NCI-H226 (cell line): ENCODE results near the gene SWT1.

Experiments used
- DNase-seq: peaks from one replicate; pipeline ENCODE4 v3.0.0-alpha.2; 2015

The SWT1 gene, protein sequence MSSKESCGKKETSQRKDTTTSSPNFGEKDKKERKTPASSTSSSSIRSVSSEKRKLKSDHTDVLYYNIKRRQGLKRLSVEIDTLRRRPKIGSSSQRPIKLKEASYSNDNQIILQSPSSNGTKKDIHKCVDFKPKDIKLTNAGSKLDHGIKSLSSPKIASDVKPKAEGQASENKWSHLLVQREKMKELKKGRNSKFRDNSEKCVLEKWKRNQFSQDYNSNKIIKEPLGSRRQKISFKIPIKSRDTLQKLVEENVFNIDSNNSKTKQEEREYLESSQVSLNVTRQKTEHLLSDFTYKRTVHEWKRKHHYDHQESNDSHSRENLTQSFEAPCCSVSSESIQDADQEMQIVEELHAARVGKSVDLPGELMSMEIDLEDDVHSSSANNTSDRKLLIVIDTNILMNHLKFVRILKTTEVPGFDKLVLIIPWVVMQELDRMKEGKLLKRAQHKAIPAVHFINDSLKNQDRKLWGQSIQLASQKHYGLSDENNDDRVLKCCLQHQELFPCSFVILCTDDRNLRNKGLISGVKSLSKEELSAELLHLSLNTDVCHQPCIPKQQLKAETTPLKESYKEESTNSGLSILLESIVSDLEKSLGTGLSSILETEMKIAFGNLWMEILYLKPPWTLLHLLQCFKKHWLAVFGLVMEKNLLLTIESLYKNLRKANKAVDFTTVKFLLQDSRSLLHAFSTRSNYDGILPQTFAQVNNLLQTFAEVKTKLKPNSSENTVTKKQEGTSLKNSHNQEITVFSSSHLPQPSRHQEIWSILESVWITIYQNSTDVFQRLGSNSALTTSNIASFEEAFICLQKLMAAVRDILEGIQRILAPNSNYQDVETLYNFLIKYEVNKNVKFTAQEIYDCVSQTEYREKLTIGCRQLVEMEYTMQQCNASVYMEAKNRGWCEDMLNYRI

DNA sequence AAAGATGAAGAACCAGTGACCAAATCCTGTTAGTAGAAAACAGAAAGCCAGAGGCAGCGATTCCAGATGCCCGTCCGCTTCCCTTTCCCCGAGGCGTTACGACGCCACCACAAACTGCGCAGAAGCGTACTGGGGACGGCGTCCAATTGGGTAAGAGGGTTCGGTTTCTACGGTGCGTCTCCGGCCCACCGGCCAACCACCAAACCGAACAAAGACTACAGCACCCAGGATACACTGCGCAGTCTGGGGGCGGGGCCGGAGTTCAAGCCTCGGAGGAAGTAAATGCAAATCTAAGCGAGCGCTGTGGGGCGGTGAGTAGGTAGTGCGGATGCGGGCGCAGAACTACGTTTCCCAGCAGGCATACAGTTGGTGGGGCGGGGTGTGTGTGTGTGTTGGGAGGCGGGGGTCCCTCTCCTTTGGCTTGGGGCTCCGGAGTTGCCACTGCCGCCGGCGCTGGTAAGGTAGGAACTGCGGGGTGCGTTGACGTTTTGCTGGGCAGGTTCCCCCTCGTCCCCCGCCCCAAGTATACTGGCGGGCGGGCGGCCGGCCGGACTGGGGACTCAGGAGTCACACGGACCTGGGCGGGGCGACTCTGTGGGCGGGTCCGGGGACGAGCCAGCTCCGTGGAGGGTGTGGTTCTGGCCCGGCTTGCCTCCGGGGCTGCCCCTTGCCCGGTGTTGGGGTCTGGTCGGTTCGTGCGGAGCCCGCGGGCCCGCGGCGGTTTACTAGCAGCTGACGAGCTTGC is at the start of gene SWT1, which contains the start of gene TRMT1L:
TSS of gene SWT1 (plus strand) at position 314 of the 745 bp plus-strand sequence. CDS start 3,675 bp downstream, outside the sequence.
TSS of gene TRMT1L (minus strand) at position 100 of the 745 bp plus-strand sequence. CDS start 241 bp downstream, outside the sequence.
- peak; percentile 99 for DNase-seq

DNA sequence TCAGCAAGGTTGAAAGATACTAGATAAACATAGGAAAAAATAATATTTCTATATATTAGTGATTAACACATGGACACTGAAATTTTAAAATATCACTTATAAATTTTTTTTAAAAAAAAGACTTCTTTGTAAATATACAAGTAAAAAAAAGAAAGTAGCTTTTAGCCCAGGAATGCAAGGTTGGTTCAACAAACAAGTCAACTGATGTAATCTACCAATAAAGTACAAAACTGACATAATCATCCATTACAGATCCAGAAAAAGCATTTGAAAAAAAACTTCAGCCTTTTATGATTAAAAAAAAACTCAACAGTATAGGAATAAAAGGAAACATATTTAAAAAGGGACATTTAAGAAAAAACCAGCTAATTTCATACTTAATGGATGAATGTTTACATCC is 48.6 kb upstream of the SWT1 start:
- no peak for DNase-seq

DNA sequence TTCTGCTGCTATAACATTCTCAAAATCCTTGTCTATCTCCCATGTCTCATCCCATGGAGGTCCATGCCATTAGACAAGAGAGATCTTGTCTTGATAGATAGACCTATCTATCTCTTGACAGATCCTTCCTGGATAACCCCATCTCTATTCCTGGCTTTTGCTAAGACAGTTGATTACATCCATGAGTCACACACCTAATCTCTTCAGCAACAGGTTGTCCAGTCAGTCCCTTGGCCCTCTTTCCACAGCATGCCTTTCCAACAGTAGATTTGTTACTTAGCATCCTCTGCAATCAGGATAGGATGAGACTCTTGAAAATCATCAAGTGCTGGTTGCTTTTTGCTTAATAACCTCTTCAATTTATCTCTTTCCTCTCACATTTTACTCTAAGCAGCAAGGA is 46.8 kb upstream of the SWT1 start:
- DNase-seq: no peak

DNA sequence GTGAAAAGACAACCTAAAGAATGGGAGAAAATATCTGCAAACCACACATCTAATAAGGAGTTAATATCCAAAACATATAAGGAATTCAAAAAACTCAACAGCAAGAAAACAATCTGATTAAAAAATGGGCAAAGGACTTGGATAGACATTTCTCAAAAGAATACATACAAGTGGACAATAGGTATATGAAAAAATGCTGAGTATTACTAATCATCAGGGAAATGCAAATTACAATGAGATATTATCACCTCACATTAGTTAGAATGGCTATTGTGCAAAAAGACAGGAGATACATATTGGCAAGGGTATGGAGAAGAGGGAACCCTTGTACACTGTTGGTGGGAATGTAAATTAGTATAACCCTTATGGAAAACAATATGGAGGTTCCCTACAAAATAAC is 45.1 kb upstream of the SWT1 start:
- no peak for DNase-seq

DNA sequence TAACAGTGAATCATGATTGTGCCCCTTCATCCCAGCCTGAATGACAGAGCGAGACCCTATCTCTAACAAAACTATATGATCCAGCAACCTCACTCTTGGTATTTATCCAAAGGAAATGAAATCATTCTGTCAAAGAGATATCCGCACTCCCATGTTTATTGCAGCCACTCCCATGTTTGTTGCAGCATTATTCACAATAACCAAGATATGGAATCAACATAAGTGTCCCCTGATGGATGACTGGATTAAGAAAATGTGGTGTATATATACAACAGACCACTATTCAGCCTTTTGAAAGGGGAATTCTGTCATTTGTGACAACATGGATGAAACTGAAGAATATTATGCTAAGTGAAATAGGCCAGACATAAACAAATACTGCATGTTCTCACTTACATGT is 44.6 kb upstream of the SWT1 start:
- DNase-seq: peak; percentile 13

DNA sequence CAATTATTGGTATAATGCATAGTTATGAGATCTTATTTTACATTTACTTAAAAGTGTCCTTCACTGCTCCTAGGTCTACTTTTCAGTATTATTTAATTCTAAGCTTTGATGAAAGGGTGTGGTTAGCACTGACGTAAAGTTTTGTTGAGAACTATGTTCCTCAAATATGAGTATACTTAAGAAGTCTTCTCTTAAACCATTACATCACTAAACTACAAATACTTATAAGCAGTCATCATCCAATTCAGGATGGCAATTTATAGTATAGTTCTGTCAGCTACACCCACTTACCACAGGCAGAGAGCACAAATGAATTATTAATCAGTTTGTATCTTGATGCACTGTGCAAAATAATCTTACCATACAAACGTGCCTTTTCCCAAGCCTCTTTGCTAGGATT is 27.3 kb upstream of the SWT1 start:
- no peak for DNase-seq

DNA sequence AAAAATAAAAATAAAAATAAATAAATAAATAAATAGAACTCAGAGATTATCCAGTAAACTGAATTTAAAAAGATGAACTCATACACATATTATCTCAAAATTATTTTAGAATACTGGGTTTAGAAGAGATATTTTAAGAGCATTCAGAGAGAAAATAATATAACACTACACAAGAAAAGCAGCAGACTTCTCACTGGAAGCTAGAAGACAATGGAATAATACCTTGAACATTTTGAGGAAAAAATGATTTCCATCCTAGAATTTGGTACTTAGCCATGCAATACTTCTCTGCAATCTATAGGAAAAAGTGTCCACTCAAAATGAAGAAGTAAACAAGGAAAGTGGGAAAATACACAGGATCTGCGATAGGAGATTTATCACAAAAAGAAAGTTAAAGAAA is 24.4 kb upstream of the SWT1 start:
- DNase-seq: no peak

DNA sequence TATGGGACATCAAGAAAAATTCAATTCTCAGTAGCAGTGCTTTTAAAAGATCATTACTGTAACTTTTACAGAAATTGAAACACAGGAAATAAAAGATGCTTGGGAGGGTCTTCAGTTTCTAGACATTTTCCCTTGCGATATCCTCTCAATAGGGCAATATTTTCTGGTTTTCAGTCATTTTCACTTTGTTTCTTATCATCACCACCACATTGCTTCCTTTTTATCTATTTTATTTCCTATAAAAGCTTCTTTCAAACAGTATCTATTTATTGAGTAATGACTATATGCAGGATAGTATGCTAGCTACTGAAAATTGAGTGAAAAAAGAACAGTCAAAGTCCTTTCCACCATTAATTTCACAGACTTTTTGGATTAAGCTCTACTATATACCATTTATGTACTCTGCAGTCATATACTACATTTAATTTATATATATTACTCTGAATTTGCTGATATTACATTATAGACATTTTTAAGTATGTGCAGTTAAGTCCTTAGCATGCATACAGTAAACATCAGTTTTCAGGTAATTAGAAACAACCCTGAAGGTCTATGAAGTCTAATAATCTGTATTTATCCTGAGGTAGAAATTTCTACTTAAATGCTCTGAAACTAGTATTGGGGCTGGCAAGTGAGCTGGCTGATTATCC is 18.9 kb upstream of the SWT1 start:
- DNase-seq: no peak

DNA sequence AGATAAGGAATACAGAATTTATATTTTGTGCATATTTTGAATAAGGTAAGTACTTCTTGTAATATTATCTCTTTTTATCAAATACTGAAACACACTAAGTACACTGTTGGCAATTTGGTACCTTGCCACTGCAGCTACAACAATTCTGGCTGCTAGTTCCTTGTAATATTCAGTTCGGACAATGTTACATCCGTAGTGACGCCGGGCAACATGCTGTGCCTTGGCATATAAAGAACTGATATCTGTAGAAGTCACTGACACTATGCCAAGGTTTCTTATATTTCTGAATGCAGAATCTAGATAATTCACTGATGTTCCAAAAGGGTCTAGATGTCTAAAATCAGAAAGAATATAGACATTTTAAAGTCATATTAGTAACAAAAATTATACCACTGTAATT is 17.7 kb upstream of the SWT1 start:
- DNase-seq: no peak

DNA sequence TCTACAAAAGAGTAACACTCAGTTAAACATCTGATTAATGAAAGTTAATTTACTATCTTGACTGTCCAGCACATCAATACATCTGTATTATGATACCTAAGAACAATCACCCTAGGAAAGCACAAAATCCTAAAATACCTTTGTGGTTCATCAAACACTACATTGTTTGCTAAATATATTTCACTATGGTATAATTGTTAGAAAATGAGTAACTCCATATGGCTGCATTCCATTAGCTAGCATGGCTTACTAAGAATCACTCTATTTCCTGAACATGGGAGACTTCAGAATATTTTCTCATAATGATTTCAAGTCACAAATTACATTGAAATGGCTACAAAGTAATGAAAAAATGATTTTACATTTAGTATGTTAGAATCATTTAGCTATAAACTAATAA is 12.7 kb upstream of the SWT1 start:
- DNase-seq: no peak

DNA sequence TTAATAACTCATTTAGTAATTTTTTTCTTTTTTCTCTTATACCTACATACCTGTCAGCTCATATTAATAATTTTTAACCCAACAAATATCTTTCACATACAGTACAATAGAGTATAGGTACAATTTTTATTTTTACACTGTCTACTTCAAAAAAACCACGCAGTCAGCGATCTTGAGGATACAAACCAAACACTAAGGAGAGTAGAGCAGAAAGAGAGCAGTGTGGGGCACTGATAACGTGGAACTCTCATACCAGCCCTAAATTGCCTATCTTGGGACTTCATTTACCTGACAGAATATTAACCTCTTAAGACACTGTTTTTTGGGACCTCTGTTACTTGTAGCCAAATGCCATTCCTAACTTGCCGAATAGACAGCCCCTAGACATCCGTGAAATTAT is 5.8 kb upstream of the SWT1 start:
- DNase-seq: no peak

DNA sequence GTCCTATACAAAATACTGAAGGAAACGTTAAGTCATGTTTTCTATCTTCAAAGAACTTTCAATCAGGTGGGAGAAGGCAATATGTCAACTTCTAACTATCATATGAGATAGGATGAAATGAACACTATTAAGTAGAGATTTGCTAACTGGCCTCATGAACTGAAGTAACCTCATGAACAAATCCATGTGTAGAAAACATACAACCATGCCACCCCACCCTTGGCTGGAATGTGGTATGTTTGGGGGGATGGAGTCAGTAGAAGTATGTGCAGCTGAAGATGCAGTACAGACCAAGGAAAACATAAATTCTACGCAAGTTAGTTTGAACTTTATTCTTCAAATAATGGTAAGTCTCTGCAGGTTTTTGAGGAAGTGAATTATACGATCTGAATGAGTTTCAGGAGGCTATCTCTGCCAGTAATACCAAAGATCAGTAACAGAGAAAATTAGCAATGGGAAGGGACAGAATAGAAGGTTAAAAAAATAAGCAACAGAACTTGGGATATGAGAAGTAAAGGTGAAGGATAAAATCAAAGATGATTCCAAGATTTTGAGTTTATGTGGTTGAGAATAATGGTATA is 4.7 kb upstream of the SWT1 start:
- DNase-seq: peak; percentile 8

DNA sequence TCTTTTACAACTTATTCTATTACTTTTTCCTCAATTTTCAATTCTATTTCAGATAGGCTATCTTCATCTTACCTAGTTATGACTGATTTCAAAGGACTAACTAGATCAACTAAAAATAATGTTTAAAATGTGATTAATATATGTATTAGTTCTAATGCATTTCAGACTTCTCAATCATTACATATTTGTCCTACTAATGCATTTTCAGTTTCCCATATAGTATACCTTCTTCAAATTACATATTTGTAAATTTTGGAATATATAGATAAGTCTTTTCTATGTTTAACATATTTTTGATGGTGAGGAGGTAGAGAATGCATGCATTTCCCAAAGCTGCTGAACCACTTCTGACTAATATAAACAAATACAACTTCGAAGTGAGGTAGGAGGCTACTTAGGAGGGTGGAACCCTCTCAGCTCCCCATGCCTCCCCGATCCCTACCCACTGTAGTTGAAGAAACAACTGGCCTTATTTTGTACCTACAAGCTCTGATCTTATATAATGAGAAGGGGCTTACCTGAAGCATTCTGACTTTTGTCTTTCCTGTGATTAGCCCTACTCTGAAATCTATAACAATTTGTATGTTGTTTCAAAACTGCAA is 2.0 kb upstream of the SWT1 start:
- no peak for DNase-seq

DNA sequence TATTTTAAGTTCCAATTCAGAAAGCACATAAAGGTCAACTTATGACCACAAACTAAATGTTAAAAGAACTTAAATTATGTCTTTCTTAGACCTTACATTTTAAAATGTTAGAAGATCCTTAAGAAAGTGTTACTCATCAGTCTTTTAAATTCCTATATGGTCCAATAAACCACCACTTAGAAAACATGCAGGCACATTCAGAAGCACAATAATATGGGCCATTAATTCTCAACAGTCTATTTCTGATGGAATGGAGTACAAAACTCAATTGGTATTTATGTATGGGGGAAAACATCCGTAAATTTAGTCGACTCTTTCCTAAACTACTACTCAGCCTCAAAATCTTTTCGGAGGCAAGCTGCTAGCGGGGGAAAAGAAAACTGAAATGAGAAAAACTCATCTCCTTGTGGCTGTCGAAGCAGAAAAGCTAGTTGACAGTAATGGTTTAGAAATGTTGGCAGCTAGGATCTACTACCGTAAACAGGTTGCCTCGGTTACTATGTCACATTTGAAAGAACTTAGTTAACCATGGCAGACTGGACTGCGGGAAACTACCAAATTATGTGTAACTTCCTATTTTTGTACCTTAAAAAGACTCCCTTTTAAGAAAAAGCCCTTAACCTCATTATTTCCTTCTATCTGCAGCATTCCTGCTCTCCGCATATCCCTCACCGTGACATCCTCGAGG is 1.2 kb upstream of the SWT1 start:
- no peak for DNase-seq

DNA sequence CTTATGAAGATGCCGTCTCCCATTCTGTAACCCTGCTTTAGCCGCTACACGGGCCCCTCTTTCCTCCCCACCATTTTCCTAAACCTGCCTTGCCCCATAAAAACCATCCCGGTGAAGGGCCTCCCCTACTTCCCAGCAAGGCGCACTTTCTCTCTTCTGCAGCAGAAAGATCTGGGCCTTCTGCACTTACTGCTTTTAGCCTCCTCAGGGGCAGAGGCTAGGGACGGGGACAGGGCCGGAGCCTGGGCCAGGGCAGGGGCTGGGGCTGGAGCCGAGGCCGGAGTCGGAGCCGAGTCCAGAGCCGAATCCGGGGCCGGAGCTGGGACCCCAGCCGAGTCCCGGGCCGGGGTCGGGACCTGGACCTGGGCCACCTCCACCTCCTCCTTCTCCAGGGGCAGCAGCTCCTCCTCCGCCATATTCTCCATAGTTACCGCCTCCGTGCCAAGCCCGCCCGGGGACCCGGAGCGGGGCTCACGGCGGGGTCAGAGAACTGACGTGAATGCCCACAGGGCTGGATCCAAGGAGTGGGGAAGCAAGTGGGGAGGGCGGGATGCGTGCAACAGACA is 596 bp upstream of the SWT1 start:
- DNase-seq: no peak

DNA sequence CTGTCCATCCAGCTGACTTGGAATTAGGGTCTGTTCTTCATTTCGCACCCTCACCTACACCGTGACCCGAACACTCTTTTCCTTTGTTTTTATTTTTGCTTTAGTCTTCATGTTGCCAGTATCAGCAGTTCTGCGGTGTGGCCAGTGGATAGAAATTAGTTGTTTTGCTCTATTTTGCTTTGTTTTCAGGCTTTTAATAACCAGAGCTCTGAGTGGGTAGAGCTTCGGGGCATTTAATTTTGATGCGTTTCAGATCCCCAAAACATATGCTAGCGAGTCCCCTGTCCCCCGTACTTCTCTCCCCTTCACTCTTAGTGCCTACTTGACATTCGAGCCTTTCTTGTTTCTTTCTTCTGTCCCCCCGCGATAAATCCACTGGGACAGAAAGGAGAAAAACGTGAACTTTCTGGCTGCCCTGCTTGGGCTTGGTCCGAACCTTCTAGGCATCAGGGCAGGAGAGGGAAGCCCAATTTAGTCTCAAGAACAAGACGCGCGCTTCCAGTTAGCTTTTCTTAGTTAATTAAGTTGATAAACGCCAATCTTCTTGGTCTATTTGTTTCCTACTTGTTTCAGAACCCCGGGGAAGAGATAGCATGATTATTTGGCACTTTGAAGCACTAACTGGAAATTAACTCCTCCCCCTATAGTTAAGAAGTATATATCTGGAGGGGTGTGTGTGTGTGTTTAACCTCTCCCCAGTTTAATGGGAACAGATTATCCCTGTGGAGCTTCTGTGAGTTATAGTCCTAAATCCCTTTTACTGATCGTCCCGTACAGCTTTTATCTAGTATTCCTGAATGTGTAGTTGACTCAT is 839 bp downstream of the SWT1 start:
- DNase-seq: no peak

DNA sequence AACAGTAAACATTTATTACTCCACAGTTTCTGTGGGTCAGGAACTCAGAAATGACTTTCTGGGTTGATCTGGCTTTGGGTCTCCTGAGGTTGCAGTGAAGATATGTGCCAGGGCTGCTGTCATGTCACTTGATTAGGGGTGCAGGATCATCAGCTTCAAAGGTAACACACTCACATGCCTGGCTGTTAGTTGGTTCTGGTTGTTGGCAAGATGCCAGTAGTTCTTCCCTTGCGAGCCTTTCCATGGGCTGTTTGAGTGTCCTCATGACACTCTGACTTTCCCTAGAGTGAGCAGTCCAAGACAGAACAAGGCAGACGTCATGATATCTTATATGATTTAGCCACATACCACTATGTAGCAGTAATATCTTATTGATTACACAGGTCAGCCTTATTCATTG is 1.8 kb downstream of the SWT1 start:
- no peak for DNase-seq

DNA sequence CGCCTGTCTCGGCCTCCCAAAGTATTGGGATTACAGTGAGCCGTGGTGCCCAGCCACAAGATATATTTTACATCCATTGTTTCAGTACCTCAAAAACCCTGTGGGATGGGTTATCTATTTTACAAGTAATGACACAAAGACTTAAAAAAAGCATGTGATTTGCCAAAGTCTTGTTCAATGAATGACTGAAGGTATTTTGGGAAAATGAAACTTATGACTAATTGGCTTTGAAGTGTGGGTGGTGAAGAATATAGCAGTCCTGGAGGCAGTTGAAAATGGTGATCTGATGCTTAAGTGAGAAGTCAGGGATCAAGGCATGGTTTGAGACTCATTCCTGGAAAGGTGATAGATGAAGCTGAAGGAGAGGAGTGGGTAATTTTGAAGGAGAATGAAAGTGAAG is 3.0 kb downstream of the SWT1 start:
- DNase-seq: no peak

DNA sequence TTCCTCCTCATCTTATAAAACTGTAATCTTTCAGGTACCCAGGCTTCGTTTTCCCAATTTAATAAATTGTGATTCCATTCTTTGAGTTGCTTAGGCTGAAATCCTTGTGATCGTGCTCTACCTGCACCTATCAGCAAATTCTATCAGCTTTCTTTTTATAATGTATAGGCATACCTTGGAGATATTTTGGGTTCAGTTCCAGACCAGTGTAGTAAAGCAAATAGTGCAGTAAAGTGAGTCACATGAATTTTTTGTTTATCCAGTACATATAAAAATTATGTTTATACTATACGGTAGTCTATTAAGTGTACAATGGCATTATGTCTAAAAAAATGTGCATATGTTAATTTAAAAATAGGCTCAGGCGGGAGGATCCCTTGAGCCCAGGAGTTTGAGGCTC is 5.5 kb downstream of the SWT1 start:
- no peak for DNase-seq

DNA sequence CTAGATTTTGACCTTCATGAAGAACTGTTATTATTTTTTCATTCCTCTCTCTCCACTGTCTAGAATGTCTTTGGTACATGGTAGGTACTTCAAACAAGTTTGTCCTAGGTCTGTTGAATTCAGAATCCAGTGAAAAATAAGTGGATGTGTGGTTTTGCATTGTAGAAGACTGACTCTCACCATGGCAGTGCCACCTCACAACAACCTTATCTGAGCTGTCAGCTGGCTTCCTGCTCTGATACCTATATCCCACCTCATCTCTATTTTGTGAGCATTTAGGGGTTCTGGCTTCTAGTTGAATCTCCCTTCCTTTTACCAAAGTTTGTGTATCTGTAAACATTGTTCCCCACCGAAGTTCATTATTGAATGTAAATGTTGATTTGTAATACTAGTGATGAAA is 9.1 kb downstream of the SWT1 start:
- DNase-seq: no peak
